Naive thymus-derived CD4-positive, alpha-beta T cell (primary cell): Measurements from ENCODE around the gene OGFOD1. TPM values are rescaled to one million over a fixed set of nuclear protein-coding genes. Genes with fewer than 3 reads are reported as not detected.
"Not testable (repeated sequence)": the region's sequence is repeated elsewhere in the genome, so short reads cannot be mapped to it uniquely, and the experiment has no call there.

Experiments used
- ATAC-seq: fragments of 150-1000 bp; cut with Tn5 transposase; 2 replicates; pipeline ENCODE4 v1.10.0; 2021; ENCODE audit warnings: mild to moderate bottlenecking, moderate library complexity
- CTCF ChIA-PET: fragments of 350-600 bp; sonication (Branson Sonifier 250); formaldehyde crosslinking; loops from one replicate; lab custom pipeline; 2021; ENCODE audit warnings: antibody characterized with exemption; lab: Charles Lee
- POLR2A ChIA-PET: fragments of 350-600 bp; sonication (Branson Sonifier 250); formaldehyde crosslinking; loops from one replicate; lab custom pipeline; 2021; ENCODE audit warnings: antibody characterized with exemption, inconsistent platforms; lab: Charles Lee
- DNase-seq, 9 donors: peaks; one replicate each; pipeline versions ENCODE4 v3.0.0 to v3.0.0-alpha.2; 2020 to 2022; ENCODE audit warnings: mixed read lengths in 1 of 9
- H3K27ac ChIP-seq: one replicate; pipeline ENCODE4 v1.7.0; 2013; ENCODE audit warnings: mild to moderate bottlenecking, low read depth, low read length, moderate library complexity
- H3K27me3 ChIP-seq, 2 donors: one replicate each; pipeline ENCODE4 v1.7.0; 2013; ENCODE audit warnings: low read length in 2 of 2, mild to moderate bottlenecking in 2 of 2, moderate library complexity in 2 of 2; ENCODE audit not compliant: control insufficient read depth in 2 of 2, insufficient read depth in 2 of 2
- H3K36me3 ChIP-seq, 3 experiments: 1 replicate in 2 of 3; 2 replicates in 1 of 3; pipeline ENCODE4 v1.7.0; 2013; ENCODE audit warnings: low read length in 3 of 3, mild to moderate bottlenecking in 3 of 3, moderate library complexity in 1 of 3; ENCODE audit not compliant: insufficient read depth in 3 of 3, control insufficient read depth in 2 of 3
- H3K4me1 ChIP-seq, 2 donors: one replicate each; pipeline ENCODE4 v1.7.0; 2013; ENCODE audit warnings: low read length in 2 of 2, mild to moderate bottlenecking in 2 of 2, moderate library complexity in 1 of 2; ENCODE audit not compliant: control insufficient read depth in 2 of 2, insufficient read depth in 2 of 2
- H3K4me3 ChIP-seq: 2 replicates; pipeline ENCODE4 v1.7.0; 2013; ENCODE audit warnings: mild to moderate bottlenecking, low read length
- H3K9me3 ChIP-seq, 3 experiments: 1 replicate in 2 of 3; 2 replicates in 1 of 3; pipeline ENCODE4 v1.7.0; 2013; ENCODE audit warnings: low read length in 3 of 3; ENCODE audit not compliant: control insufficient read depth in 2 of 3
- H3K27ac Mint-ChIP-seq, 9 donors: one replicate each; pipeline ENCODE4 v1.8.0; 2020 to 2022; ENCODE audit warnings: mixed read lengths in 9 of 9, mild to moderate bottlenecking in 8 of 9, moderate library complexity in 5 of 9, inconsistent platforms in 2 of 9
- H3K27me3 Mint-ChIP-seq, 5 donors: one replicate each; pipeline ENCODE4 v1.8.0; 2021 to 2022; ENCODE audit warnings: mixed read lengths in 5 of 5, mild to moderate bottlenecking in 1 of 5
- H3K36me3 Mint-ChIP-seq, 5 donors: one replicate each; pipeline ENCODE4 v1.8.0; 2020 to 2022; ENCODE audit warnings: mixed read lengths in 5 of 5, mild to moderate bottlenecking in 3 of 5, inconsistent platforms in 1 of 5
- H3K4me1 Mint-ChIP-seq, 7 donors: one replicate each; pipeline ENCODE4 v1.8.0; 2020 to 2022; ENCODE audit warnings: mixed read lengths in 7 of 7, mild to moderate bottlenecking in 3 of 7, inconsistent platforms in 1 of 7
- H3K4me3 Mint-ChIP-seq, 10 donors: one replicate each; pipeline ENCODE4 v1.8.0; 2020 to 2022; ENCODE audit warnings: mild to moderate bottlenecking in 10 of 10, mixed read lengths in 10 of 10, moderate library complexity in 6 of 10, inconsistent platforms in 2 of 10
- H3K9me3 Mint-ChIP-seq, 11 donors: one replicate each; pipeline ENCODE4 v1.8.0; 2020 to 2022; ENCODE audit warnings: mixed read lengths in 11 of 11, mild to moderate bottlenecking in 4 of 11, inconsistent platforms in 1 of 11, moderate library complexity in 1 of 11
- intact Hi-C, 2 donors: fragments of 100-400 bp; cut with micrococcal nuclease; formaldehyde crosslinking; loops; one replicate each; pipeline ENCODE4 v1.15.1; 2023
- polyA plus RNA-seq, 2 donors: library from polyadenylated mRNA; unstranded; fragments of 300-500 nt; fragmentation: Illumina TruSeq; gene quantifications; one replicate each; pipeline ENCODE4 v1.2.3, GENCODE V29; 2021
- total RNA-seq, 6 experiments: library from RNA in 5 of 6; stranded (reverse) in 5 of 6; gene quantifications; 1 replicate in 5 of 6; 2 replicates in 1 of 6; pipeline ENCODE4 v1.2.3 and lab custom pipeline; 2021 to 2026

Gene OGFOD1
- total and polyA plus RNA-seq, 7 experiments from 2014 or later, result 23.8 to 106 (median 45.3) TPM

- CTCF ChIA-PET, H3K9me3 ChIP-seq: not testable (repeated sequence)
These were observed 37.5 kb downstream of the OGFOD1 start for GRCh38 chr16:56488868-56489267.

GRCh38 chr16:56491657-56492261, 40.4 kb downstream of the OGFOD1 start:
- POLR2A ChIA-PET, result interaction anchor here (0.6 kb wide), 1 partner anchor 16 kb away, joined by 3 read pairs; no protein-coding TSS in a partner anchor
- Histone ChIP-seq H3K4me1 (no peaks in the 10 kb centered on the region), H3K4me3 (no peak overlapping the region), H3K9me3 (no peaks in the 10 kb centered on the region), H3K27me3 (no peaks in the 10 kb centered on the region), H3K27ac (no peak overlapping the region), H3K36me3 (peaks cover 0 to 14% (median 6%) of the 10 kb centered on the region in 3 experiments)
- Mint-ChIP-seq H3K9me3 (no peaks in the 10 kb centered on the region), H3K4me1 (peaks cover 0 to 5% (median 0%) of the 10 kb centered on the region in 7 donors), H3K27me3 (no peaks in the 10 kb centered on the region), H3K36me3 (peaks cover 9 to 48% (median 40%) of the 10 kb centered on the region in 5 donors), H3K4me3 (no peak overlapping the region), H3K27ac (peak overlapping the region in 2 of 9 donors; percentile 7 to 56)
- no peak for ATAC-seq
- CTCF ChIA-PET, result no interaction called here
- DNase-seq, result no peak
- intact Hi-C loops, result no loop called here

More at GRCh38 chr16:56488868-56489267, 37.5 kb downstream of the OGFOD1 start:
- DNase-seq, H3K4me1 Mint-ChIP-seq, H3K27me3 Mint-ChIP-seq, intact Hi-C loops, H3K4me1 ChIP-seq, H3K9me3 Mint-ChIP-seq, H3K27ac ChIP-seq, H3K27me3 ChIP-seq, H3K4me3 ChIP-seq, ATAC-seq, H3K27ac Mint-ChIP-seq, H3K4me3 Mint-ChIP-seq: not testable (repeated sequence)
- POLR2A ChIA-PET, result interaction anchor here (0.7 kb wide), 1 partner anchor 34 kb away, joined by 3 read pairs; no protein-coding TSS in a partner anchor
- H3K36me3 ChIP-seq, result peaks cover 0 to 16% (median 3%) of the 10 kb centered on the region in 3 experiments
- peaks cover 3 to 43% (median 31%) of the 10 kb centered on the region in 5 donors for H3K36me3 Mint-ChIP-seq

DNA sequence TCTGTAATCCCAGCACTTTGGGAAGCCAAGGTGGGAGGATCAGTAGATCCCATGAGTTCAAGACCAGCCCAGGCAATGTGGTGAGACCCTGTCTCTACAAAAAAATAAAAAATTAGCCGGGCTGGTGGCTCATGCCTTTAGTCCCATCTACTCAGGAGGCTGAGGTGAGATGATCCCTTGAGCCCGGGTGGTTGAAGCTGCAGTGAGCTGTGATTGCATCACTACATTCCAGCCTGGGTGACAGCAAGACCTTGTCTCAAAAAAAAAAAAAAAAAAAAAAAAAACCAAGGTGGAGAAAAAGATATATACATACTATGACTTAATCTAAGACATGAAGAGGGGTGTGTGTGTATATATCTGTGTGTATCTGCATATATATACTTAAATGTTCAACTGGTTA, 41.8 kb downstream of the OGFOD1 start:
- intact Hi-C loops, result no loop called here
- H3K36me3 Mint-ChIP-seq, result peaks cover 17 to 57% (median 44%) of the 10 kb centered on the region in 5 donors

GRCh38 chr16:56493815-56494214, 42.5 kb downstream of the OGFOD1 start:
- no peaks in the 10 kb centered on the region for H3K27me3 Mint-ChIP-seq
- intact Hi-C loops, result no loop called here
- ChIA-PET POLR2A (no interaction called here), CTCF (no interaction called here)
- no peaks in the 10 kb centered on the region for H3K9me3 ChIP-seq
- no peaks in the 10 kb centered on the region for H3K4me1 ChIP-seq
- DNase-seq (no peak), ATAC-seq (no peak)
- H3K27ac ChIP-seq, result no peak overlapping the region
- no peaks in the 10 kb centered on the region for H3K27me3 ChIP-seq
- no peaks in the 10 kb centered on the region for H3K9me3 Mint-ChIP-seq
- no peak overlapping the region for H3K4me3 ChIP-seq
- peak overlapping the region in 3 of 9 donors; percentile 33 to 47 (median 44) for H3K27ac Mint-ChIP-seq
- peaks cover 0 to 34% (median 23%) of the 10 kb centered on the region in 3 experiments for H3K36me3 ChIP-seq
- H3K4me3 Mint-ChIP-seq, result no peak overlapping the region
- H3K36me3 Mint-ChIP-seq, result peaks cover 21 to 61% (median 47%) of the 10 kb centered on the region in 5 donors
- peaks cover 0 to 1% (median 0%) of the 10 kb centered on the region in 7 donors for H3K4me1 Mint-ChIP-seq

More for the DNA sequence above, 41.8 kb downstream of the OGFOD1 start:
- Histone ChIP-seq H3K27me3 (no peaks in the 10 kb centered on the region), H3K36me3 (peaks cover 0 to 28% (median 17%) of the 10 kb centered on the region in 3 experiments), H3K4me3 (no peak overlapping the region), H3K9me3 (no peaks in the 10 kb centered on the region), H3K4me1 (no peaks in the 10 kb centered on the region), H3K27ac (no peak overlapping the region)
- DNase-seq, result no peak
- Mint-ChIP-seq H3K27ac (no peak overlapping the region), H3K4me3 (no peak overlapping the region), H3K9me3 (no peaks in the 10 kb centered on the region), H3K27me3 (no peaks in the 10 kb centered on the region), H3K4me1 (peaks cover 0 to 1% (median 0%) of the 10 kb centered on the region in 7 donors)
- ChIA-PET POLR2A (no interaction called here), CTCF (no interaction called here)
- no peak for ATAC-seq

GRCh38 chr16:56505181-56505580, 53.8 kb downstream of the OGFOD1 start:
- H3K9me3 Mint-ChIP-seq, result no peaks in the 10 kb centered on the region
- Histone ChIP-seq H3K9me3 (no peaks in the 10 kb centered on the region), H3K4me1 (no peaks in the 10 kb centered on the region), H3K36me3 (peaks cover 16 to 82% (median 26%) of the 10 kb centered on the region in 3 experiments), H3K4me3 (no peak overlapping the region), H3K27ac (no peak overlapping the region), H3K27me3 (no peaks in the 10 kb centered on the region)
- H3K27ac Mint-ChIP-seq, result peak overlapping the region in 1 of 9 donors; percentile 80
- intact Hi-C loops, result no loop called here
- peaks cover 8 to 71% (median 34%) of the 10 kb centered on the region in 5 donors for H3K36me3 Mint-ChIP-seq
- H3K4me1 Mint-ChIP-seq, result peaks cover 0 to 3% (median 0%) of the 10 kb centered on the region in 7 donors
- CTCF ChIA-PET, result interaction anchor here (0.6 to 1.1 kb wide), 2 partner anchors 99 to 197 kb away, joined by 3 read pairs; no protein-coding TSS in a partner anchor
- ATAC-seq, result no peak
- no peaks in the 10 kb centered on the region for H3K27me3 Mint-ChIP-seq
- POLR2A ChIA-PET, result no interaction called here
- no peak overlapping the region for H3K4me3 Mint-ChIP-seq
- no peak for DNase-seq

DNA sequence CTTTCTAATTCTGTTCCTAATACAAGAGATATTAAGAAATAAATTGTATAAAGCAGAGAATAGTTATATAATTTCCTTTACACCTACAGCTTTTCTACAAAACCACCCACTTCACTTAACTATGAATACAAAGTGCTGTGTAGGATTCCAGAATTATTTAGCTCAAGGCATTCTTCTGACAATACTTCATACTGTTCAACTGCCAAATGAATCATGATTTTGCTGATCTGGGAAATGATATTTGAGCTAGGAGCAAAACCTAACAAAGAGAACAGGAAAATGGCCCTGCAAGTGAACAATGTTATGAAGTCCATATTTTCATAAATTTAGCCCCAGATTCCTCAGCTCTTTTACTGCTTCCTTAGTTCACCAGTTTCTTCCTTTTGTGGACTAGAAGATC, 55.6 kb downstream of the OGFOD1 start:
- Histone ChIP-seq H3K9me3 (no peaks in the 10 kb centered on the region), H3K36me3 (peaks cover 22 to 80% (median 35%) of the 10 kb centered on the region in 3 experiments), H3K27me3 (no peaks in the 10 kb centered on the region), H3K4me1 (no peaks in the 10 kb centered on the region), H3K27ac (no peak overlapping the region), H3K4me3 (no peak overlapping the region)
- H3K27me3 Mint-ChIP-seq, result no peaks in the 10 kb centered on the region
- intact Hi-C loops, result no loop called here
- H3K27ac Mint-ChIP-seq, result no peak overlapping the region
- DNase-seq, result no peak
- H3K4me1 Mint-ChIP-seq, result peaks cover 0 to 9% (median 0%) of the 10 kb centered on the region in 7 donors
- CTCF ChIA-PET, result no interaction called here
- H3K9me3 Mint-ChIP-seq, result peaks cover 0 to 1% (median 0%) of the 10 kb centered on the region in 11 donors
- POLR2A ChIA-PET, result interaction anchor here (1.1 to 1.3 kb wide), 3 partner anchors 13 to 202 kb away, joined by 3 to 5 read pairs (median 4); partner anchors contain the start of gene BBS2
- peaks cover 5 to 75% (median 42%) of the 10 kb centered on the region in 5 donors for H3K36me3 Mint-ChIP-seq
- H3K4me3 Mint-ChIP-seq, result no peak overlapping the region
- no peak for ATAC-seq
